GM12878 (cell line): Measurements from ENCODE around the gene RAP1A.

Source experiments
- ATF3 ChIP-seq: IDR thresholded peaks from 2 replicates; pipeline ENCODE4 v1.6.1; 2011; ENCODE audit warnings: low read depth, mild to moderate bottlenecking, low read length, moderate library complexity, borderline replicate concordance; ENCODE audit errors: extremely low read depth
- CTCF ChIP-seq, 3 experiments: IDR thresholded peaks in 2 of 3; conservative IDR thresholded peaks in 1 of 3; 2 replicates each; pipeline ENCODE4 v1.5.1; 2011; ENCODE audit warnings: low read depth in 3 of 3, low read length in 3 of 3, mild to moderate bottlenecking in 3 of 3, control low read depth in 2 of 3, moderate library complexity in 2 of 3, inconsistent platforms in 1 of 3, mixed read lengths in 1 of 3; ENCODE audit not compliant: control insufficient read depth in 2 of 3, insufficient read depth in 1 of 3; ENCODE audit errors: extremely low read depth in 1 of 3
- DPF2 ChIP-seq: fragments of 450-650 bp; IDR thresholded peaks from 2 replicates; pipeline ENCODE4 v1.6.1; 2017; ENCODE audit warnings: mild to moderate bottlenecking
- EP300 ChIP-seq, 2 experiments: fragments of 150-350 bp in 1 of 2; IDR thresholded peaks; 2 replicates each; pipeline ENCODE4 v1.6.1; 2011 to 2012; ENCODE audit warnings: low read depth in 2 of 2, low read length in 2 of 2, borderline replicate concordance in 1 of 2, improper control_type of control experiment in 1 of 2, inconsistent platforms in 1 of 2; ENCODE audit not compliant: control insufficient read depth in 1 of 2
- RBBP5 ChIP-seq: fragments of 200-600 bp; sonication (generic); conservative IDR thresholded peaks from 2 replicates; pipeline ENCODE4 v1.6.1; 2016
- SMC3 ChIP-seq: IDR thresholded peaks from 2 replicates; pipeline ENCODE4 v1.6.1; 2011; ENCODE audit warnings: low read length, improper control_type of control experiment, borderline replicate concordance
- YBX1 ChIP-seq: fragments of 450-650 bp; IDR thresholded peaks from 2 replicates; pipeline ENCODE4 v1.6.1; 2016; ENCODE audit warnings: antibody characterized with exemption

- no peak for TF ChIP-seq DPF2
- no peak for TF ChIP-seq CTCF (IDR thresholded peaks at IDR 0.05 in 2 of 3, conservative IDR thresholded peaks at IDR 0.05 in 1 of 3; ENCODE audit: control insufficient read depth in 2 of 3, extremely low read depth in 1 of 3, insufficient read depth in 1 of 3, low read depth in 3 of 3, low read length in 3 of 3)
- TF ChIP-seq SMC3 = no peak
- no peak for TF ChIP-seq ATF3
- TF ChIP-seq RBBP5 = no peak
- TF ChIP-seq EP300 (IDR thresholded peaks at IDR 0.05; ENCODE audit: borderline replicate concordance in 1 of 2, control insufficient read depth in 1 of 2, low read depth in 2 of 2, low read length in 2 of 2) = no peak
- TF ChIP-seq YBX1 = no peak
Observed at GRCh38 chr1:111705841-111706240, 86.3 kb downstream of the RAP1A start.
